ENCODE data around the gene SGSM2. TPM values are rescaled to one million over a fixed set of nuclear protein-coding genes. Genes with fewer than 3 reads are reported as not detected.

The SGSM2 gene
- total and polyA plus RNA-seq, 5 donors from 2014 or later, result 5.6 to 107 (median 5.9) TPM

DNA sequence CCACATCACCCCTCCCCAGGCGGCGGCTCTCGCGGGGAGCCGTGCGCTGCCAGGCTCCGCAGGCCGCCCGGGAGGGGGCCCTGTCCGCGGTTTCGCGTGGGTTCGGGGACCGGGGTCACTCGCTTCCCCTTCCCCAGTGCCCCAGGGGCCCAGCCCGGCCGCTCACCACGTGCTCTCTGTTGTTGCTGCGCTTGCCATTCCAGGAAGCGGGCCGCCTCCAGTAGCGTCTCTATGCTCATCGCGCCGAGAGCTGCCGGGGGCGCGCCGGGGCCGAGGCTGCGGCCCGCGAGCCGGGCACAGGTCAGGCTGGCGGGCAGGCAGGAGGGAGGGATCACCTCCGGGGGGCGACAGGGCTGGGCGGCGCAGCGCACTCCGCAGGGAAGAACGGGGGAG is 63.2 kb downstream of the SGSM2 start:
- H3K27me3 Mint-ChIP-seq, result peaks cover 9% of the 10 kb centered on the region
- peaks cover 54% of the 10 kb centered on the region for H3K4me1 ChIP-seq (ENCODE audit: control insufficient read depth, insufficient read depth, low read length, poor library complexity, severe bottlenecking)
- H3K9me3 ChIP-seq (ENCODE audit: control insufficient read depth in 2 of 2, low read length in 2 of 2), result no peaks in the 10 kb centered on the region
- H3K27me3 ChIP-seq (ENCODE audit: control insufficient read depth, insufficient read depth, low read length), result no peaks in the 10 kb centered on the region
- peaks cover 0 to 54% (median 21%) of the 10 kb centered on the region in 4 donors for H3K4me1 Mint-ChIP-seq
- H3K9me3 Mint-ChIP-seq, result peaks cover 0 to 1% (median 0%) of the 10 kb centered on the region in 7 donors
- H3K27ac Mint-ChIP-seq, result peak overlapping the region; percentile 99 to 100 (median 99)
- ATAC-seq (ENCODE audit: low read depth in 2 of 2) (no peak), DNase-seq (peak; percentile 38 to 70 (median 62))
- no peaks in the 10 kb centered on the region for H3K36me3 ChIP-seq (ENCODE audit: control insufficient read depth, insufficient read depth, low read length)
- H3K36me3 Mint-ChIP-seq, result no peaks in the 10 kb centered on the region
- peak overlapping the region; percentile 94 to 100 (median 99) for H3K4me3 Mint-ChIP-seq
- peak overlapping the region; percentile 68 for H3K4me3 ChIP-seq (ENCODE audit: low read depth, low read length)
- peak overlapping the region; percentile 98 for H3K27ac ChIP-seq (ENCODE audit: insufficient read depth, low read length, poor library complexity, severe bottlenecking)

GRCh38 chr17:2400877-2401425 is 63.6 kb downstream of the SGSM2 start, which contains the start of gene MNT:
MNT (minus strand) TSS chr17:2401060; CDS start chr17:2400712, 348 bp downstream.
- Histone ChIP-seq H3K4me3 (ENCODE audit: low read depth, low read length) (peak within 1 kb of the TSS; percentile 80), H3K9me3 (ENCODE audit: control insufficient read depth in 2 of 2, low read length in 2 of 2) (no peaks in the 10 kb centered on the region), H3K27me3 (ENCODE audit: control insufficient read depth, insufficient read depth, low read length) (no peaks in the 10 kb centered on the region), H3K4me1 (ENCODE audit: control insufficient read depth, insufficient read depth, low read length, poor library complexity, severe bottlenecking) (peaks cover 49% of the 10 kb centered on the region), H3K27ac (ENCODE audit: insufficient read depth, low read length, poor library complexity, severe bottlenecking) (peak within 1 kb of the TSS; percentile 98), H3K36me3 (ENCODE audit: control insufficient read depth, insufficient read depth, low read length) (no peaks in the 10 kb centered on the region)
- Mint-ChIP-seq H3K9me3 (peaks cover 0 to 1% (median 0%) of the 10 kb centered on the region in 7 donors), H3K36me3 (no peaks in the 10 kb centered on the region), H3K27ac (peak within 1 kb of the TSS; percentile 99 to 100 (median 99)), H3K4me1 (peaks cover 0 to 51% (median 21%) of the 10 kb centered on the region in 4 donors), H3K27me3 (peaks cover 9% of the 10 kb centered on the region), H3K4me3 (peak within 1 kb of the TSS; percentile 97 to 100 (median 99))
- DNase-seq (peak; percentile 91 to 96 (median 96)), ATAC-seq (ENCODE audit: low read depth in 2 of 2) (peak; percentile 45 to 48)

- peaks cover 42% of the 10 kb centered on the region for H3K4me1 ChIP-seq (ENCODE audit: control insufficient read depth, insufficient read depth, low read length, poor library complexity, severe bottlenecking)
- peaks cover 0 to 46% (median 19%) of the 10 kb centered on the region in 4 donors for H3K4me1 Mint-ChIP-seq
Measured at GRCh38 chr17:2401426-2402221, 64.3 kb downstream of the SGSM2 start.

GRCh38 chr17:2402544-2402943 is 65.2 kb downstream of the SGSM2 start:
- H3K27ac ChIP-seq (ENCODE audit: insufficient read depth, low read length, poor library complexity, severe bottlenecking), result peak overlapping the region; percentile 98
- H3K9me3 ChIP-seq (ENCODE audit: control insufficient read depth in 2 of 2, low read length in 2 of 2), result no peaks in the 10 kb centered on the region
- DNase-seq, result no peak
- H3K4me1 ChIP-seq (ENCODE audit: control insufficient read depth, insufficient read depth, low read length, poor library complexity, severe bottlenecking), result peaks cover 33% of the 10 kb centered on the region
- H3K4me3 ChIP-seq (ENCODE audit: low read depth, low read length), result peak overlapping the region; percentile 54
- H3K27me3 Mint-ChIP-seq, result peaks cover 9% of the 10 kb centered on the region
- H3K36me3 Mint-ChIP-seq, result no peaks in the 10 kb centered on the region
- no peaks in the 10 kb centered on the region for H3K36me3 ChIP-seq (ENCODE audit: control insufficient read depth, insufficient read depth, low read length)
- peaks cover 0 to 1% (median 0%) of the 10 kb centered on the region in 7 donors for H3K9me3 Mint-ChIP-seq
- no peaks in the 10 kb centered on the region for H3K27me3 ChIP-seq (ENCODE audit: control insufficient read depth, insufficient read depth, low read length)
- peaks cover 0 to 44% (median 17%) of the 10 kb centered on the region in 4 donors for H3K4me1 Mint-ChIP-seq
- ATAC-seq (ENCODE audit: low read depth in 2 of 2), result no peak
- H3K4me3 Mint-ChIP-seq, result peak overlapping the region; percentile 87 to 99 (median 90)
- peak overlapping the region; percentile 88 to 99 (median 97) for H3K27ac Mint-ChIP-seq

More at GRCh38 chr17:2401426-2402221, 64.3 kb downstream of the SGSM2 start:
- Histone ChIP-seq H3K36me3 (ENCODE audit: control insufficient read depth, insufficient read depth, low read length) (no peaks in the 10 kb centered on the region), H3K27me3 (ENCODE audit: control insufficient read depth, insufficient read depth, low read length) (no peaks in the 10 kb centered on the region), H3K4me3 (ENCODE audit: low read depth, low read length) (peak overlapping the region; percentile 80), H3K9me3 (ENCODE audit: control insufficient read depth in 2 of 2, low read length in 2 of 2) (no peaks in the 10 kb centered on the region), H3K27ac (ENCODE audit: insufficient read depth, low read length, poor library complexity, severe bottlenecking) (peak overlapping the region; percentile 98)
- Mint-ChIP-seq H3K27me3 (peaks cover 9% of the 10 kb centered on the region), H3K27ac (peak overlapping the region; percentile 99), H3K36me3 (no peaks in the 10 kb centered on the region), H3K9me3 (peaks cover 0 to 1% (median 0%) of the 10 kb centered on the region in 7 donors), H3K4me3 (peak overlapping the region; percentile 95 to 100 (median 98))
- ATAC-seq (ENCODE audit: low read depth in 2 of 2) (peak; percentile 57 to 62), DNase-seq (peak; percentile 99 to 100 (median 99))

GRCh38 chr17:2403044-2403443 is 65.7 kb downstream of the SGSM2 start:
- Mint-ChIP-seq H3K4me3 (peak overlapping the region; percentile 87 to 99 (median 90)), H3K9me3 (peaks cover 0 to 1% (median 0%) of the 10 kb centered on the region in 7 donors), H3K4me1 (peaks cover 0 to 39% (median 15%) of the 10 kb centered on the region in 4 donors), H3K27ac (peak overlapping the region in 2 of 3 donors; percentile 20 to 88), H3K36me3 (no peaks in the 10 kb centered on the region), H3K27me3 (peaks cover 9% of the 10 kb centered on the region)
- H3K27me3 ChIP-seq (ENCODE audit: control insufficient read depth, insufficient read depth, low read length), result no peaks in the 10 kb centered on the region
- H3K36me3 ChIP-seq (ENCODE audit: control insufficient read depth, insufficient read depth, low read length), result no peaks in the 10 kb centered on the region
- ATAC-seq (ENCODE audit: low read depth in 2 of 2) (no peak), DNase-seq (no peak)
- peak overlapping the region; percentile 54 for H3K4me3 ChIP-seq (ENCODE audit: low read depth, low read length)
- peaks cover 28% of the 10 kb centered on the region for H3K4me1 ChIP-seq (ENCODE audit: control insufficient read depth, insufficient read depth, low read length, poor library complexity, severe bottlenecking)
- H3K27ac ChIP-seq (ENCODE audit: insufficient read depth, low read length, poor library complexity, severe bottlenecking), result no peak overlapping the region
- no peaks in the 10 kb centered on the region for H3K9me3 ChIP-seq (ENCODE audit: control insufficient read depth in 2 of 2, low read length in 2 of 2)

- H3K27me3 Mint-ChIP-seq, result peaks cover 9% of the 10 kb centered on the region
- H3K27ac Mint-ChIP-seq, result peak overlapping the region in 2 of 3 donors; percentile 17 to 66
- no peaks in the 10 kb centered on the region for H3K9me3 Mint-ChIP-seq
- peak in 1 of 3 donors; percentile 23 for DNase-seq
- ATAC-seq (ENCODE audit: low read depth in 2 of 2), result no peak
- no peaks in the 10 kb centered on the region for H3K36me3 ChIP-seq (ENCODE audit: control insufficient read depth, insufficient read depth, low read length)
- no peak overlapping the region for H3K27ac ChIP-seq (ENCODE audit: insufficient read depth, low read length, poor library complexity, severe bottlenecking)
- H3K4me3 ChIP-seq (ENCODE audit: low read depth, low read length), result no peak overlapping the region
- peaks cover 9% of the 10 kb centered on the region for H3K4me1 ChIP-seq (ENCODE audit: control insufficient read depth, insufficient read depth, low read length, poor library complexity, severe bottlenecking)
- H3K36me3 Mint-ChIP-seq, result no peaks in the 10 kb centered on the region
- H3K4me1 Mint-ChIP-seq, result peaks cover 0 to 26% (median 9%) of the 10 kb centered on the region in 4 donors
- no peaks in the 10 kb centered on the region for H3K27me3 ChIP-seq (ENCODE audit: control insufficient read depth, insufficient read depth, low read length)
- H3K9me3 ChIP-seq (ENCODE audit: control insufficient read depth in 2 of 2, low read length in 2 of 2), result no peaks in the 10 kb centered on the region
- no peak overlapping the region for H3K4me3 Mint-ChIP-seq
Measured at GRCh38 chr17:2405247-2405926, 68.1 kb downstream of the SGSM2 start.

- Mint-ChIP-seq H3K4me3 (no peak overlapping the region), H3K27ac (peak overlapping the region in 2 of 3 donors; percentile 55 to 87)
Measured at GRCh38 chr17:2406271-2406902, 69.1 kb downstream of the SGSM2 start.

More at GRCh38 chr17:2406271-2406902, 69.1 kb downstream of the SGSM2 start:
- H3K36me3 ChIP-seq (ENCODE audit: control insufficient read depth, insufficient read depth, low read length), result peaks cover 4% of the 10 kb centered on the region
- no peak overlapping the region for H3K4me3 ChIP-seq (ENCODE audit: low read depth, low read length)
- Mint-ChIP-seq H3K9me3 (peaks cover 0 to 2% (median 0%) of the 10 kb centered on the region in 7 donors), H3K4me1 (peaks cover 0 to 24% (median 8%) of the 10 kb centered on the region in 4 donors), H3K36me3 (peaks cover 5% of the 10 kb centered on the region), H3K27me3 (peaks cover 5% of the 10 kb centered on the region)
- no peak for DNase-seq
- no peaks in the 10 kb centered on the region for H3K9me3 ChIP-seq (ENCODE audit: control insufficient read depth in 2 of 2, low read length in 2 of 2)
- H3K27ac ChIP-seq (ENCODE audit: insufficient read depth, low read length, poor library complexity, severe bottlenecking), result no peak overlapping the region
- no peaks in the 10 kb centered on the region for H3K27me3 ChIP-seq (ENCODE audit: control insufficient read depth, insufficient read depth, low read length)
- ATAC-seq (ENCODE audit: low read depth in 2 of 2), result no peak
- peaks cover 8% of the 10 kb centered on the region for H3K4me1 ChIP-seq (ENCODE audit: control insufficient read depth, insufficient read depth, low read length, poor library complexity, severe bottlenecking)

Data from CD4-positive, CD25-positive, alpha-beta regulatory T cell (primary cell).